Activated CD4-positive, alpha-beta T cell treated with anti-CD3 and anti-CD28 coated beads, Interleukin-2, amount 50 U/mL, for 48 hours (primary cell): ENCODE results near the gene CBX7.
A peak's percentile ranks its signal among the peaks of the same experiment; 100 is the strongest.

ENCODE experiments used
- DNase-seq, 2 experiments: peaks; one replicate each; pipeline ENCODE4 v3.0.0-alpha.2; 2020

The CBX7 gene

DNA sequence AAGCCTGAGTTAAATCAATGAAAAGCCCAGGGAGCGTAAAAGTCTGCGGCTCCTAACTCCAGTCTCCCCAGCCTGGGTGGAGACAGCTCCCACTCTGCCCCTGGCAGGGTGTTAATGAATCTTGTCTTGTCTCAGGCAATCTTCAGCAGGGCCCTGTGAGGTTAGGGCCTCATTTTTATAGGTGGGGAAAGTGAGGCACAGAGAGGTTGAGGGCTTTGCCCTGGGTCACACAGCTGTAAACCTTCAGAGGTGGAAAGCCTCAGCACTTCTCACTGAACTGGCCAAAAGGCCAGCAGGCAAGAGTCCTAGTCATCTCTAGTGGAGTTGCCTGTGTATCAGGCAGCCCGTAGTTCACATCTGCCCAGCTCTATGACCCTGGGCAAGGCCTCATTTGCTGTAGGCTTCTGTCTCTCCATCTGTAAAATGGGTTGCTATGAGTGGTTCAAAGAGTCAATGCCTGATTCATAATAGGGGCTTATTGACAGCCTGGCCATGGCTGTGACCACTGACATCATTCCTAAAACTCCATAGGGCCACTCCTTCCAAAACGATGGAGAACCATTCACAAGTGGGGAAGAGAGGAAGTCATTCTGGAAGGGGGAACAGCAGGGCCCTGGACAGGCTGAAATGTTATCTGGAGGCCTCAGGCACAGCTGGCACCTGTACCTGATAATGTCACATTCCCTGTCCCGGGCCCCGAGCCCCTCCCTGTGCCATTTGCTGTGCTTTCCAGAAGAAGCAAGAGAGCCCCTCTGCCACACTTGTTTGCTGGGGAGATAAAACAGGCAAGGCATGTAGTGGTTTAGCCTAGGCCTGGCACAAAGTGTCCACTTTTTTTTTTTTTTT, 6.0 kb downstream of the CBX7 start:
- no peak for DNase-seq

DNA sequence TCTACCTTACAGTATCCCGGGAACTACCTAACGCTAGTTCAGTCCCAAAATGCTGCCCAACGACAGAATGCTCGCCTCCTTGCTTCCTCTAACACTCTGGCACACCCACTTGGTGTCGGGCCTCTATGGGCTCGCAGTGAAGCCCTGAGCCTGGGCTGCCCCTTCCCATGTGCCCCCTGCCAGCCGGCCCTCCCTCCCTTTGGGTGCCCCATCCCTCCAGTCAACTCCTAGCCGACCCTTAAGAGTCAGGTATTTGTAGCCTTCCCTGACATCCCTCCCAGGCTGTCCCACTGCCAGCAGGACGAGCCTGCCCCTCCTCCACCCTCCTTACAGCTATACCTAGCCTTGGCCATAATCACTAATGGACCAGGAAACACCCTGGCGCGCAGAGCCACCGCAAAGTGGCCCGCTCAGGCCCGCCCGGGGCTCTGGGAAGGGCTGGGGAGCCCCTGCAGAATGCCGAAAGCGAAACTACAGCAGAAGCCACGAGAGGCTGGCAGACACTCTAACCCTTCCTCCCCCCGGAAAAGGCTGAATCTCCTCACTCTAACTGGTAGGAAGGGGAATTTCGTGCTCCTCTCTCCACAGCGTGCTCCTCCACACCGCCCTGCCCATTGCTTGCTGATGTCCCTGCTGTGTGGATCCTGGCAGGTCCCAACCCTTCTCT, 8.2 kb downstream of the CBX7 start:
- DNase-seq = peak; percentile 56 to 64

DNA sequence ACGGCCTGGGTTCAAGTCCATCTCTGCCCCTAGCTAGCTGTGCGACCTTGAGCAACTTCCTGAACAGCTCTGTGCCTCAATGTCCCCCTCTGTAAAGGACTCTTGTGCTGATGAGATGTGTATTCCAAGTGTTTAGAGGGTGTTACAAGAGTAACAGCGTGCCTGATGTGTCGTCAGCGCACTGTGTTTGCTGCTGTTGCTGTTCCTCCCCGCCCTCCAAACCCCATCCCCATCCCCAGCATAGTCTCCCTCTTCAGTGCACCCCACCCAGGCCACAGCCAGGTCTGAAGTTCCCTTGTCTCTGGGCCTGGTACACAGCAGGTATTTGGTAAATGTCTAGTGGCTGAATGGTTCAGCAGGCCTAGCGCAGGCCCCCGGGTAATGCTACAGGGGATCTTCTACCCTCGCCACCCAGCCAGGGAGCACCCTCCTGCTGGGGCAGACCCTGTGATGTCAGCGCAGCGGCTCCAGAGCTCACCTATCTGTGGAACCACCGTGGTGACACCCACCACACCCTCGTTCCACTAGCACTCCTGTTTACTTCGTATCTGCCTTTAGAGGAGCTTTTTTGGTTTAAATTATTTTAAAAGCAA, 10.3 kb downstream of the CBX7 start:
- no peak for DNase-seq

DNA sequence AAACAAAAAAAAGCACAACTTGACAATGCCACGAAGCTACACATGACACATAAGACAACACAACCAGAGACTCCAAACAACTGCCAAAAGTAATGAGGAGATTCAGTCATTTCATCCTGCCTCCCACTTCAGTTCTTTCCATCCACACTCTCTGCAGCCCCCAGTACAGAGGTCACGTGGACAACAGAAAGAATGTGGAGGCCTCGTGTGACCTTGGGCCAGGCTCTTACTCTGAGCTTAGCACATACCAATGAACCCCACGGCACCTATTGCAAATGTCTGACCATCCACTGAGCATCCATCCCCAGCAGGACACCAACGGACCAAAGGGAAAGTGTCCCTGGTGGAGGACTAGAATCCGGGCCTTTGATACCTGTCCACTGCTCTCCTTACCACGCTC, 12.5 kb downstream of the CBX7 start:
- DNase-seq = no peak

DNA sequence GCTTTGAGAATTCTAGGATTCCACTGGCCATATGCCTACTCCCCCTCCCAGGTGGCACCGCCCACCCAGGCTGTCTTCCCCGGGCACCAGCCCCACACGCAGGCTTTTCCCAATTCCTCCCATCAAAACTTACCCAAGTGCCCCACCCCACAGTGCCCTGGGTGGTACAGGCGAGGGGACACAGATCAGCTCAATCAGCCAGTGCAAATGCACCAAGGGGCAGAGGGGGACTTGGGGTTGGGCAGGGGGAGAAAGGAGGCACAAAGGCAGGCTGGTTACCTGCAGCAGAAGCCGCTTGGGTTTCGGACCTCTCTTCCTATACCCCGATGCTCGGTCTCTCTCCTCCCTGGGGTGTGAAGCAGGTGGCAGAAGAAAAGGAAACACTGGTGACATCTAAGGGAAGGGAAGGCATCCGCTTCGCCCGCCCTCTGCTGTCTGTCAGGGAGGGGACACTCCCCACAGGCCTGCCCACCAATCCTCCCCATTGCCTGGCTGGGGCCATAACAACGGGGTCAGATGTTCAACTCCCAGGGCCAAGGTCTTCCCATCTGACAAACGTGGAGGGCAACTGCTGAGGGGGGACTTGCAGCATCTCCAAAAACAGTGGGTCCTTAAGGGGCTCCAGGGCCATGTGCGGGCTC, 14.0 kb downstream of the CBX7 start:
- DNase-seq = no peak

DNA sequence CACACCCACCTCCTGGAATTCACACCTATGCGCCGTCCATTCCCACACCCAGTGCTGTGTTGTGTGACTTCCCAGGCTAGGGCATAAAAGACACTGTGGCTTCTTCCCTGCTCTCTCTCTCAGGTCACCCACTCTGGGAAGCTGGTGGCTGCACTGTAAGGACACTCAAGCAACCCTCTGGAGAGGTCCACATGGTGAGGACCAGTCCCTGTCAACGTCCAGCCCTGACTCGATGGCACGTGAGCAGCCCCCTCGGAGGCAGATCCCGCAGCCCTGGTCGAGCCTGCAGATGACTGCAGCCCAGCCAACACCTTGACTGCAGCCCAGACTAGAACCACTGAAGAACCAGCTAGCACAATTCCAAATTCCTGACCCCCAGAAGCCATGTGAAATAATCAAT, 16.2 kb downstream of the CBX7 start:
- DNase-seq = no peak

DNA sequence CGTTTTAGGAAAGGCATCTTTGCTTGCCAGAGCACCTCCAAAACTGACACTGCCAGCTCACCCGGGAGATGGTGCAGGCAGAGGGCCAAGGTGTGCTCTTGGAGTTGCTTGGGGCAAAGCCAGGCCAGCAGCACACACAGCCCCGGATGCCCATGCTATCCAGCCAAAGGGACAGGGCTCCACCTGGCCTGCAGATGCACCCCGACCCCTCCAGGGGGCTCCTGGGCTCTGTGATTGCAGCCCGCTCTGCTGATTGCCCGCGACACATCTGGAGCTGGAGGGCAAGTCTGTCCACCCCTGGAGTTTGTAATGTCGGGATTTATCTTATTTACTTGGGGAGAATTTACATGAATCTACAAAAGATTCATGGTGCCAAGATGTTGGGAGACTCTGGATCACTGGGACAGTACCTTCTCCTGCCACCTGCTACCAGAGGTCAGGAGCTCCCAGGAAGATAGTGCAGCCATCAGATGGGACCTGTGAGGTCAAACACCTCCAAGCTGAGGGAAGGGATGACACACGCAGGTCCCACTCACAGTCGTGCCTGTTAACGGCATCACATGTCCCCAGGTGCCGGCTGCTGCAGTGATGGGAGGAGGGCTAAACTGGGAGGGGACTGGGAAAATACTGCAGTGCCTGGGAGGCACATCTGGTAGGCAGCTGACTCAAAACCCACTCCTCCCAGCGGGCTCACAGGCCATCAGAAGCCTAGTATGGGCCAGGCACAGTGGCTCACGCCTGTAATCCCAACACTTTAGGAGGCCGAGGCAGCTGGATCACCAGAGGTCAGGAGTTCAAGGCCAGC, 17.2 kb downstream of the CBX7 start:
- peak; percentile 34 to 50 for DNase-seq

DNA sequence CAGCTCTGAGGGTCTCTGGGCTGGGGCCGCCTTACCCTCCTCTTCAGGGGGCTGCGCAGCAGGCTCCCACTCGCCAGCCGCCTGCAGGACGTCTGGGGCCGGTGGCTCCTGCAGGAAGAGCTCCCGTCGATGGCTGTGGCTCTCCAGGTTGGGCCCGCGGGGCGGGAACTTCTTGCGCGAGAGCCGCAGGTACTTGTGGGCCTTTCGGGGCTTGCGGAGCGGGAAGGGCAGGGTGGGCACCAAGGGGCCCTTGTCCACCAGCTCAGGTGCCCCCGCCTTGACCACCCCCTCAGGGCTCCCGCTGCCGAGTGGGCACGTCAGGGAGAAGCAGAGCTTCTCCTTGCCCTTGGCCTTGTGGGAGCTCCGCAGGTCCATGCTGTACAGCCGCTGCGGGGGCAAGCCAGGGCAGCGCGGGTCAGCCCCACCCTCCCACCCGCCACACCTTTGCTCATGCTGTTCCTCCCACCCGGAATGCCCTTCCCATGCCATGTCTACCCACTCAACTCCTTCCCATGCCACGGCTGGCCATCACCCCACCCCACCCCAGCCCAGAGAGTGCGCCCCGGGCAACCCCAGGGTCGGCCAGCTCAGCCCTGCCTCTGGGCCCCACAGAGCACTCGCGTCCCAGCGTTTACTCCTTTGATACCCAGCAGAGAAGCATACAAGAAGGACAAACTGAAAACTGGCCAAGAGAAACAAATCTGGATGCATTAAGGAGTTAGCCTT, 18.0 kb downstream of the CBX7 start:
- DNase-seq = no peak

DNA sequence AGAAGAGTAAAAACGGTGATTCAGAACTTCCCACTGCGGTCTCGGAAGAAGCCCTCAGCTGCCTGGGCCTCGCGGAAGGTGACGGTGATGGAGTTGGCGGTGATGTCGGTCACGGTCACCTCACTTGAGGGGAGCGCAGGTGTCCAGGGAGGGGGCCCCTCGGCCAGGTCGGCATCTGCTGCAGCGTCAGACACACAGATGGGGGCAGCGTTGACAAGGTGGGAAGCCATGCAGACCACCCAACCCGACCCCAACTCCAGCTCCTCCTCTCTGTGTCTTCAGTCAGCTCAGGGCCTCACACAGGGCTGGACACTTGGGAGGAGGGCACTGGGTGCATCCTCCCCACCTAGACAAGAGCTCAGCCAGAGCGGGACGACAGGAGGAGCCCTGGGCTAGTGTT, 18.6 kb downstream of the CBX7 start:
- DNase-seq = no peak

DNA sequence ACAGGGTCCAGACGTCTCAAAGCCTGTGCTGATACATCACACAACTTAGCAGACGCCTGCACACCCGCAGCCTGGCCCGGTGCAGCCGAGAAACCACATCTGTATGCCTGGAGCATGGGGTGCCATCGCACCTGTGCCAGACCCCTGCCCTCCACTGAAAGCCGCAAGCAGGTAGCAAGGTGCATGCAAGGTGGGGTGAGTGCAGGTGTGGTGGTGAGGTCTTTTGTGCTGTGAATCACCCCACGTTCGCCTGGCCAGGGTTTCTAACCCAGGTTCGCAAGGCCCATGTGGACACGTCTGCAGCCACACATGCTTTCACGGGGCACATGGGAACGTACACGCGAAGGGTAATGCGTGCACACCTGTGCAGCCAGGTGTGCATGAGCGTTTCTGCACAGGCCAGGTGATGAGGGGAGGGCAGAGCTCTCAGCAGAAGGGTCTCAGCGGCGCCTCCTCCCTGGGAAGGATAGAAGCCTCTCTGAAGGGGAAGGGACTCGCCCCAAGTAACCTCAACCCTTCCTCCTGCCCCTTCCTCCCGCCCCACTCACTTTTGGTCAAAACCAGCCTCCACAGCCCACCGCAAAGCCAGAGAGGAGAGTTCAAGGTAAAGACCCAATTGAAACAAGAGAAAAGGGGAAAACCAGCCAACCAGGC, 19.5 kb downstream of the CBX7 start:
- no peak for DNase-seq

DNA sequence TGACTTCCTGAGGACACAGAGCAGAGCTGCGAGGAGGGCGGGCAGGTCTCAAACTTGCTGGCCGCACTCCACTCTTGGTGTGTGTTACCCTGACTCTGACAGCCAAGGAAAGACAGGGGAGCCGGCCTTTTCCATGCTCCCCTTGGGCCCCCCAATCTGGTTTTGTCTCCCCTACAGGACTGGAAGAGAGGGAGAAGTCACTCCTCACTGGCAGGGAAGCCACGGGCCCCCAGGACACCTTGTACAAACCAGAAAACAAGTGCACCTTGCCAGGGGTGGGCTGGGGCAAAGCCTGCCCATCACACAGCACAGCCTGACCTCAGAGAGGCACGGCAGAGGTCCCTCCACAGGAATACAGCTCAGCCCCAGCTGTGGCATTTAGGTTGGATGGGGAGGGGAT, 20.2 kb downstream of the CBX7 start:
- DNase-seq = no peak

DNA sequence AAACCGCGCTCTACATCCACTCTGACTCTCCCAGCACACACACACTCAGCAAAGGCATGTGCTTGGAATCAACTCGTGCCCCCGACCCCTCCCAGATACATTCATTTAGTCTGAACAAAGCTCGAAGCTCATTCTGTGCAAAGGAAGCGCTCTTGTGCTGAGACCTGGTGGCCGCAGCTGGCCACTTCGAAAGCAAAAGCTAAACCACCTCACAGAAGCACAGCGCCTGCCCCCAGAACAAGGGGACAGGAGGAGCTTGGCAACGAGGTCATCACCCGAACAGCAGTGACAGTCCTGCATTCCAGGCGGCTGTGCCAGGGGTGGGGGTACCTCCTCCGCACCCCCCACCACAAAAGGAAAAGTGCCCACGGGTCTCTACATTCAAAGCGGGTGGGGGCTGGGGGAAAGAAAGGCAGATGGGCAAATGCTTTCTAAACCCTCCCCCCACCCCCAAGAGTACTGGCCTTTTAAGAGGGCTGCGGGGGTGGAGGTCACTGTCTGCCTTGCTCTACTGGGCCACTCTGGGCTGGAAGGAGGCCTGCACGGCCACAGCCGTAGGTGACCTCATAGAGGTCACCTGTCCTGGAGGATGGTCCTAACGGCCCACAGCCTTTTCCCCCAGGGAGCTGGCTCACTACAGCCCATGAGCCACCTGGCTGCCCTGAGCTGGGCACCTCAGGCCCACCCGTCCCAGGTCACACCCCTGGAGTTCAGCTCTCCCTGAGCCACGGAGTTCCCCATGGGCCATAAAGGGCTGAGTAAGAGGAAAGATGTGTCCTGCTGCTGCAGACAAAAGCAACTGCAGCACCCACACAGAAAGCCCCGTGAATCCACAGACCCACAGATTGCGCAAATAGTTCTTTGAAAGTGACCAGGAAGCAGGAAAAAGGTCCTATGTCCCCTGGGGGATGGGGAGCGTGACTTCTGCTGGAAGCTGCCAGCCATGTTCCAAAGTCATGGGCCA, 21.3 kb downstream of the CBX7 start:
- no peak for DNase-seq

DNA sequence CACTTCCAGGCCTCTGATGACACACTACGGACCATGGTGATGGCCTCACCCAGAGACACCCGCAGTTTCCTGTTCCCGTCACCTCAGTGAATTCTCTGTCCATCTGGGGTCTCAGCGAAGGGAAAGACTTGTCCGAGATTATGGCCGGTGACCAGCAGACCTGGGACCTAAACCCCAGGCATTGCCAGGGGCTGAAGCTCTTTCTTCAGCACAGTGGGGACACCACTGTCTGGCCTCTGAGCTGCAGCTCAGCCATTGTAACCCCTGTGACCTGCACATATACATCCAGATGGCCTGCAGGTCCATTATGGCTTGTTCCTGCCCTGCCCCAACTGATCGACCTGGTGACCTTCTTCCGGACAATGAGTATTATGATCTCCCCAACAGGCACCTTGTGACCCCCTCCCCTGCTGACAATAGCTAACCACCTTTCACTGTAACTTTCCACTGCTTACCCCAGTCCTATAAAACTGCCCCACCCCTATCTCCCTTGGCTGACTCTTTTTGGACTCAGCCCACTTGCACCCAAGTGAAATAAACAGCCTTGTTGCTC, 22.3 kb downstream of the CBX7 start:
- DNase-seq = no peak

DNA sequence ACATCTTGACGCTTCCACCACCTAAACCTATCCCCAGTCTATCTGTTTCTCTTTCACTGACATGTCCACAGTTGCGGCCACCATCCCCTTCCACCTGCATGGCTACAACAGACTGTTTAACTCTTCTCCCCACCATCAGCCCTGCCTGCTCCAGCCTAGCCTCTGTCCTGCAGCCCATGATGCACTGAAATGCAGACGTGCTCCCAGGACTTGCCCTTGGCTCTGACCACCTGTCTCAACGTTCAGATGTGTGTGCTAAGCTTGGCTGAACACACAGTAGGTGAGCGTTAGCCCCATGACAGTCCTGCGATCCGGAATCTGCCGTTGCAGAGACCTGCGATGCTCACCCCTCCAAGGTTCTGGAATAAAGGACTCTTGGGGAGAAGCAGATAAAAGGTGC, 22.7 kb downstream of the CBX7 start:
- DNase-seq = no peak

DNA sequence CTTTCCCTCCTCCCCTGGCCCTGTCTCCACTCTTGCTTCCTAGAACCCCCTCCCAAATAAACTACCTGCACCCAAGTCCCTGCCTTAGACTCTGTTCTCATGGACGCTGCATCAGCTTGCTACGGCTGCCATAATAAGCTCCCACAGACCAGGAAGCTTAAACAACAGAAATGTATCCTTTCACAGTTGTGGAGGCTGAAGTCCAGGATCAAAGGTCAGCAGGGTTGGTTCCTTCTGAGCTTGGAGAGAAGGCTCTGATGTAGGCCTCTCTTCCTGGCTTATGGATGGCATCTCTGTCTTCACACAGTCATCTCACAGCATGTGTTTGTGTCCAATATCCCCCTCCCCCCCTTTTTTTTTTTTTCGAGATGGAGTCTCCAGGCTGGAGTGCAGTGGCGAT, 23.4 kb downstream of the CBX7 start:
- no peak for DNase-seq

DNA sequence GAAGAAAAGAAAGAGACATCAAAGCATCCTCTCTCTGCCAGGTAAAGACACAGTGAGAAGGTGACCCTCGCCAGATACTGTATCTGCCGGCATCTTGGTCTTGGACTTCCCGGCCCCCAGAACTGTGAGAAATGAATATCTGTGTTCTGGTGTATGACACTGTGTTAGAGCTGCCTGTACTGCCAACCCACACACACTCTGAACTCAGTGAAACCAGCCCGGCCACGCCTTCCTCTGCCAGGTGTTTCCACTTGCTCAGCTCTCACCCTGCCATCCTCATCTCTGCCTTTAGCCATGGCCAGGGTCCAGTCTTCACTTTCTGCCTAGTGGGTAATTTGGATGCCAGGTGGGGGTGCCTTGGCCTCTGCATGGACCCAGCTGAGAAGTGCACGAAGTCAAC, 24.0 kb downstream of the CBX7 start:
- no peak for DNase-seq

DNA sequence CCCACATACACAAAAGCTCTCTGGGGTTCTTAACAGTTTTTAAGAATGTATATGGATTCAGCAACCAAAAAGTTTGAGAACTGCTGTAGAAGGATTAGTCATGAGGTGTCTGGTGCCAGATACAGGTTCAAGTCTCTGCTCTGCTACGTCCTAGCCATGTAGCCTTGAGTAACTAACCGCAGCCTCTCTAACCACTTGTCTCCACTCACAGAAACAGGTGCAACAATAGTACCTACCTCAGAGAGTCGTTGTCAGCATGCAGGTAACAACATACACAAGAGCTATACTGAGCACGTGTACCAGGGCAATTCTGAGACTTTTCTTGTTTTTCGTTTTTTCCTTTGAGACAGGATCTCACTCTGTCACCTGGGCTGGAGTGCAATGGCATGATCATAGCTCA, 26.9 kb downstream of the CBX7 start:
- no peak for DNase-seq

DNA sequence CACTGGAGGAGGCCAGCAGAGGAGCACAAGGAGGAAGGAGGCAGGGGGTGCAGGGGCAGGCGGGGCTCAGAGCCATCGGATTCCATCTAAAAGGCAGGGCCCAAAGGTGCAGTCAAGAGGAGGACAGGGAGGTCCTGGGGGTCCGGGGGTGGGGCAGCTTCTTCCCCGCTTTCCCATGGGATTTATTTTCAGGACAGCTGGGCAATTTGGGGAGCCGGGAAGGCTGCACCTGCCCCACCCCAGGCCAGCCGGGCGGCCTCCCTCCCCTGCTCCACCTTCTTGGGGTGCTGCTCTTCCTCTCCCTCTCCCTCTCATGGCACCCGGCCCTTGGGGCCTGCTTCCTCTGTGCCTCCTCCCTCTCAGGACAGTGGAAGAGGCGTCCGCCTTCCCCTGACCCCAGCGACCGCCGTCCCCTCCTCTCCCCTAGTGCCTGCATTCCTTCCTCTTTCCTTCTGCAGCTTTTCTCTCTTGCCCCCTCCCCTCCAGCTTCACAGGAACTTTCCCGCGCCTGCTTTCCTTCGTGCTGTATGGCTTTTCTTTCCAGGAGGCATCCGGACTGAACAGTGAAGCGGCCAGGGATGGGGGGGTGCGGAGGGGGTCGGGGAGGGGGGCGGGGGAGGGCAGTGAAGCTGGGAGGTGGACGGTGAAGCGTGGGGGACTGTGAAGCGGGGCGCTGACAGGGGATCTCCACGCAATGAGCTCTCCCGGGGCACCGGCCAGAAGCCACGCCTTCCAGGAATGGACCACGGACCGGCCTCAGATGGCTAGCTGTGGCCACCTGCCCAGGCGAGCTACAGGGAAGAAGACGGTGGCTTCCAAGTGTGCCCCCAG, 28.5 kb downstream of the CBX7 start:
- DNase-seq = no peak
